Measurements from ENCODE around the gene VPS54.

The VPS54 gene

GRCh38 chr2:64019083-64019974 lies at the start of gene VPS54:
VPS54 (minus strand) TSS chr2:64019428; CDS start chr2:63983999, 35,429 bp downstream.
- DNase-seq (ENCODE audit: low read depth) = peak; percentile 67

DNA sequence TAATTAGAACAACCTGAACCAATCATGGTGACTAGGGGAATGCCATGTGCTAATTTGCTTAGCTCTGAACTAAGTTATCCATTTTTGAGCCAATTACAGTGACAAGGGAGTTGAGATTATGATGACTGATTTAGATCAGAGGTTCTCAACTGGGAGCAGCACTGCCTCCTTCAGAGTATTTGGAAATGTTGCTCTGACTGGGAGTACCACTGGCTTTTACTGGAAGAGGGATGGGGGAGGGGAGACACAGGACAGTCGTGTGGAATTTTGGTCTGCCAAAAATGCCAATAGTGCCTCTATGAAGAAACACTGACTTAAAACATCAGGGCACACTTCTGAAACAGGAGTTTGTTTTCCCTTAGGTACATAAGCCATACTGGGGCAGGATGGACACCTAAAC lies 48.1 kb upstream of the VPS54 start:
- no peak for DNase-seq (ENCODE audit: low read depth)

DNA sequence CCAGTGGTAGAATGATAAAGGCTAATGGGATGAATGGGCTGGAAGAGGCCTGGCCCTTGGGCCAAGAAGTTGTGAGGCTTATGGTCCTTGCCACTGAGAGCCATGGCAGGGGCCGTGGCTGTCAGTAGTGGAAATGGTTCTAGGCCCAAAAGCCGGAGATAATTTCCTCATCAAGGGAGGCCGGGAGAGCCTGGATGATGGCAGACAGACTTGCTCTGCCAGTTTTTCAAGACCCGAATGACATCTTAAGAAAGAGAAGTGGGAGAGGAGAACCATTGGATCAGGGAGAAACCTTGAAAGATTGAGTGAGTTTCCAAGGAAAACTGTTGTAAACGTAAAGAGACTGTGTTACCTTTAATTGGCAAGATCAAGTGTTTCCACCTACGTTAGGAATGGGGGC lies 46.3 kb upstream of the VPS54 start:
- DNase-seq (ENCODE audit: low read depth) = no peak

- peak; percentile 42 for DNase-seq (ENCODE audit: low read depth)
These were observed 44.7 kb upstream of the VPS54 start for GRCh38 chr2:64063924-64064331.

DNA sequence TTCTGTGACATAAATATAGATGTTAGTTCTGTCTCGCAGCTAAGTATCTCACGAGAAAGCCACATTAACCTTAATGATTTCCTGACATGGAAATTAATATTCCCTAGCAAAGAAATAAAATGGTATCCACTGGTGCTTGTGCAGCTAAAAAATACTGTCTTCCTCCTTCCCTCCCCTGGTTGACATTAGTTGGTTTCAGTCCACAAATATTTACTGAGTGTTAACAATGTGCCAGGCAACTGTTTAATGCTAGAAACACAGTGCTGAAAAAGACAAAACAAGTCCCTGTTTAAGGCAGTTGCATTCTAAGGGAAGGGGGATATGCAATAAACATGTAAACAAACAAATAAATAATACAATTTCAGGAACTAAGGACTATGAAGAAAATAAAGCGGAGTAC lies 44.2 kb upstream of the VPS54 start:
- no peak for DNase-seq (ENCODE audit: low read depth)

DNA sequence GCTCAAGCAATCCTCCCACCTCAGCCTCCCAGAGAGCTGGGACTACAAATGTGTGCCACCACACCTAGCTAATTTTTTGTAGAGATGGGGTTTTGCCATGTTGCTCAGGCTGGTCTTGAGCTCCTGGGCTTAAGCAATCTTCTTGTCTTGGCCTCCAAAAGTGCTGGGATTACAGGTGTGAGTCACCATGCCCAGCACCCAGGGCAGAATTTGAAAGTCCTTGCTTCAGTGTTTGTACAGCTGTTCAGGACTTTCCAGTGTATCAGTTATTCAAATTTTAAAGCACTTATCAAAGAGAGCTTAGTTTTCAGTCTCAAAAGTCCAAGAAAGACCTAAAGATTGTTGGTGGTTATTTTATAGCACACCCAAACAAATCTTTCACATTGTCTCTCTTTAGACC lies 43.6 kb upstream of the VPS54 start:
- DNase-seq (ENCODE audit: low read depth) = peak; percentile 54

DNA sequence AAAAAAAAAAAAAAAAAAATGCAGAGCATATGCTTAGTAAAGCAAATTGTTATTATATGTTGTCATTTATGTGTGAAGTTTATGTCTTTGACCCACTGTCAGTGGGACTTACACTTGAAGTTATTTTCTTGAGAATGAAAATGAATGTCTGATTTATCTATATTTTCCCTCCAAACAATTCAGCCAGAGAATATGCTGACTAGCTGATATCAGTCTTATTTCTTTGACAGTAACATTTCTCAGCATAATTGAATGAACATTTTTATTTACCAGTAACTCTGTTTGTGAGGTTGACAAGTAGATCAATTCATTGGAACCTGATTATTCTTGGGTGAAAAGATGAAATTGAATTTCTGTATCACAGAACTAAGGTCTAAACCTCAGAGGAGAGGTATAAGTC lies 40.0 kb upstream of the VPS54 start:
- DNase-seq (ENCODE audit: low read depth) = no peak

DNA sequence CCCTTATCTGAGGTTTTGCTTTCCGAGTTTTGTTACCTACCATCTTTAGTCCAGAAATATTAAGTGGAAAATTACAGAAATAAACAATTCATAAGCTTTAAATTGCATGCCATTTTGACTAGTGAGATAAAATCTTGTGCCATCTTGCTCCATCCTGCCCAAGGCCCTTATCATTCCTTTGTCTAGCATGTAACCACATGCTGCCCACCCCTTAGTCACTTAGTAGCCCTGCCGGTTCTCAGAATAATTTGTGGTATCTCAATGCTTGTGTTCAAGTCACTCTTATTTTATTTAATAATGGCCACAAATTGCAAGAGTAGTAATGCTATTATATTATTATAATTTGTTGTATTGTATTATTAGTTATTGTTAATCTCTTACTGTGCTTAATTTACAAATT lies 36.8 kb upstream of the VPS54 start:
- DNase-seq (ENCODE audit: low read depth) = no peak

DNA sequence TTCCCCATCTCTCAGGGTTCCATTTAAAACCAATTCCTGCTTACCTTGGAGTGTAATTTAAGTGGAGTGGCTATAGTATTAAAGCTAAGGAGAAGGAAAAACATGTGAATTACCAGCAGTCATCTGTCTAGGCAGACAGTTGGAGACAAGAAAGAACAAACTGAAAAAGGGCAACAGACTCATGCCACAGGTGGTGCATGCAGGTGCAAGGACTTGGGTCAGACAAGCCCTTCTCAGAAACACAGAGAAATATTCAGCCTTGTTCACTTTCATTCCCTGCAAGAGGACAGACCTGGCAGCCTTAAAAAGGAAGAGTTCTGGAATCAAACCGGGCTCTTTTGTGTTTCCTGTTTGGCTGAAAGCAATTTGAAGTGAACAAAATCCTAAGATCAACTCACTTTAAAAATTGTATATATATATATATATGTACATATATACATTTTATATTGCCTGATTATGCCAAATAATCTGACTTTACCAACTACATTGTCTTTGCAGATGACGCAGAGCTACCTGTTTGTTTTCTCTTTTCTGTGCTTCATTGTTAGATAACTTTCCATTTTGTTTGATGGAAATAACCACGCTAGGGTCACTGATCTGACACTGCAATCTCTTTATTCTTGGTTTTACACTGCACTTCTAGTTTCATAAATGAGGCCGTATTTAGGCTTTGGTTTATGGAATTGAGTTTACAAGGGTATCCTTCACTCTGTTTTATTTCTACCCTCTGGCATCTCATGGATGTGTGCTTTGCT lies 35.1 kb upstream of the VPS54 start:
- DNase-seq (ENCODE audit: low read depth) = no peak

GRCh38 chr2:64052463-64053241 lies 33.4 kb upstream of the VPS54 start:
- DNase-seq (ENCODE audit: low read depth) = no peak

GRCh38 chr2:64049633-64050220 lies 30.5 kb upstream of the VPS54 start:
- peak; percentile 74 for DNase-seq (ENCODE audit: low read depth)

DNA sequence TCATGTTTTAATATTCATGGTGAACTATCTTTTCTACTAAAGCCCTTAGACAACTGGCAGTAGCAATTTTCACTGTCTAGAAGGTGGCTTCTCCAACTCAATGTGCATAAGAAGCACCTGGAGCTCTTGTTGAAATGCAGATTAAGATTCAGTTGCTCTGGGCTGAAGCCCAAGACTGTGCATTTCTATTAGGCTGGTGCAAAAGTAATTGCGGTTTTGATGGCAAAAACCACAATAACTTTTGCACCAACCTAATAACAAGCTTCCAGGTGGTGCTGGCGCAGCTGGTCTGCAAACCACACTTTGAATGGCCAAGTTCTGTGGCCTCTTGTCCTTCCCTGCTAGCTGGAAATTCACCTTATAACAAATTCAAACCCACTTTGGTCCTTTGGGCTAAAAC lies 26.7 kb upstream of the VPS54 start:
- no peak for DNase-seq (ENCODE audit: low read depth)

GRCh38 chr2:64040161-64040560 lies 20.9 kb upstream of the VPS54 start:
- no peak for DNase-seq (ENCODE audit: low read depth)

DNA sequence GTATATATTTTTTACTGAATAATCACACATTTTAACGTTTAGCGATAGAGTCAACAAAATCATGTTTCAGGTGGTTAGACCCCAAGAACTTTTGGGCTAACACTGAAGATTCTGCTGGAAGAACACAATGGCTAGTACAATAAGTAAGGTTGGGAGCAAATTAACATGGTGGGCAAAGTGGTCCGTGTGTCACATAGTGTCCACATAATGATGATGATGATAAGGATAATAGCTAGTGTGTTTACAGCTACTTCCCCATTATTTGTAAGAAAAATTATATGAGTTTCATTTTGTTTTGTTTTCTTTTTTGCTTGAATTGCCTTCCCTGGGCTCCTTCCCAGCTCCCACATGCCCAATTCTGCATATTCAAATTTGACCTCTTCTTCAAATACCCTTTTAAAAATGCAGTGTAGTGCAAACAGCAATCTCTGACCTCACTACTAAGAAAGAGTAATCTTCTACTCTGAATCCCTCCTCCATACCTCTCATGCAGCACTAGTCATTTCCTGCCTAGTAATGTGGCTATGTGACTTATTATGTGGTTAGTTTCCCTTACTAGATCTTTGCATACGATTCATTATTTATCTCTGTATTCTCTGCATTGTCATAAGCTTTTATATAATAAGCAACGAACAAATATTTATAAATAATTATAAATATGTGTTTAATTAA lies 16.9 kb upstream of the VPS54 start:
- DNase-seq (ENCODE audit: low read depth) = peak; percentile 74

DNA sequence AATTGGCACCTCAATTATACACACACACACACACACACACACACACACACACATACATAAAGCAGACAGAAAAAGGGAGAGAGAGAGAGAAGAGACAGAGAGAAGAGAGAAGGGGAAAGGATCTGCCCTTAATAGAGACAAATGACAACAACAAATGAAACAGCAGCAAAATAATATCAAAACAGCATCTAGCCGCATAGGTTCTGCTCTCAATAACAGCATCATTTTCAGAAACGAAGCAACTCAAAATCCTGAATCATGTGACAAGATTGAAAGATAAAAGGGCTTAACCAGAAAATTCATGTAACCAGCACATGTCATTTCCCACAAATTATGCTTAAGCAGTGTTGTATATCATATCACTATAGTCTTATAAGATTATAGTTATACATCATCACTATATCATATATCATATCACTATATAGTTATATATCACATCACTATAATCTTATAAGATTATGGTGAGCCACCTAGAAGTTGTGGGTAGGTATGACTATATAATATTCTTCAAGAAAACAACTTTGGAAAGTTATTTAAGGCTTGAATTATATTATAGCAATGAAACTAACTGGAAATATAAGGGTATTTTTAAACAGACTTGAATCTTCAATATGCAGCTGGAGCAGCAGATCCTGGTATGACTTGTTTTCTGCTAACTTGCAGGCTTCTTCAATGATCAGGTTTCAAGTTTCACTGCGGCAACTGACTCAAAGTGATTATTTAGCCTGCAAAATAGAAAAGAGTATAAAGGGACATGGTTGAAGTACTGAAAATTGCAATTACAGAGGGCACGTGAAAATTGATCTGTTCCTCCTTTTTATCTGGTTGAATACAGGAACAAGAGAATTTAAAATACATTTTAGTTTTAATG lies 16.1 kb upstream of the VPS54 start:
- DNase-seq (ENCODE audit: low read depth) = peak; percentile 28

DNA sequence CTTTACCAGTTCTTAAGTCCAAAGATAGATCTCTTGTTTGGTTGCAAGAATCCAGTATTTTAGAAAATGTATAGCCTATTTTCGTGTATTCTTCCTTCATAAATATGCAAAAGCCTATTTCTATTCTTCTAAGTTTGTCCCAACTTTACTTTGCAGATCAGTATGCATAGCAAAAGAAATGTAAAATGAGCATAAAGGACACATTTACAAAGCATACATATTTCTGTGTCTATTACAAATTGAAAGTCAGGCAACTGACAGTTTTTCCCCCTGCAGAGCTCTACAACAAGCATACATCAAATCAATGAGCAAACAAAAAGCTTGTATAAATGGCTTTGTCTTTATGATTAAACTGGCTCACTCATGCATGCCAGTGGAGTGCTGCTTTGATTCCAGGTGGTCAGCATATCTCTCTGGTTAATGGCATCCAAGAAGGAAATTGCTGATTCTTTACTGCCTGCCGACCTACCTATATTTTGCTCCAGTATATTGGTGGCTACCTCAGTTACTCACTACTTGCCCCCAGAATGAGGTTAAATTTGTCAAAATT lies 10.0 kb upstream of the VPS54 start:
- no peak for DNase-seq (ENCODE audit: low read depth)

- DNase-seq (ENCODE audit: low read depth) = no peak
These were observed 6.5 kb upstream of the VPS54 start for GRCh38 chr2:64025741-64026140.

- DNase-seq (ENCODE audit: low read depth) = no peak
These were observed 5.2 kb upstream of the VPS54 start for GRCh38 chr2:64024259-64024949.

- no peak for DNase-seq (ENCODE audit: low read depth)
These were observed 4.4 kb upstream of the VPS54 start for GRCh38 chr2:64023485-64024258.
